PC-9 (cell line): ENCODE measurements around the gene CBLN3.

Source experiments
- CTCF ChIP-seq: fragments of 200-600 bp; sonication (generic); conservative IDR thresholded peaks from 2 replicates; pipeline ENCODE4 v1.6.1; 2017; ENCODE audit warnings: mixed run types, antibody characterized with exemption, mild to moderate bottlenecking, moderate library complexity
- EZH2 ChIP-seq: fragments of 200-600 bp; sonication (generic); IDR thresholded peaks from 2 replicates; pipeline ENCODE4 v1.8.0; 2017; ENCODE audit warnings: antibody characterized with exemption, low read depth

- no peak for TF ChIP-seq CTCF
- TF ChIP-seq EZH2: no peak
Observed at GRCh38 chr14:24390701-24391468, 38.6 kb downstream of the CBLN3 start.
